GM18519 (cell line): ENCODE measurements around the gene SBK2.

Experiments used
- ATAC-seq: cut with Tn5 transposase; IDR thresholded peaks from one replicate; pipeline ENCODE4 v1.9.1; 2021; ENCODE audit warnings: mild to moderate bottlenecking, moderate library complexity; ENCODE audit not compliant: unreplicated experiment, low FRiP score

SBK2 gene

DNA sequence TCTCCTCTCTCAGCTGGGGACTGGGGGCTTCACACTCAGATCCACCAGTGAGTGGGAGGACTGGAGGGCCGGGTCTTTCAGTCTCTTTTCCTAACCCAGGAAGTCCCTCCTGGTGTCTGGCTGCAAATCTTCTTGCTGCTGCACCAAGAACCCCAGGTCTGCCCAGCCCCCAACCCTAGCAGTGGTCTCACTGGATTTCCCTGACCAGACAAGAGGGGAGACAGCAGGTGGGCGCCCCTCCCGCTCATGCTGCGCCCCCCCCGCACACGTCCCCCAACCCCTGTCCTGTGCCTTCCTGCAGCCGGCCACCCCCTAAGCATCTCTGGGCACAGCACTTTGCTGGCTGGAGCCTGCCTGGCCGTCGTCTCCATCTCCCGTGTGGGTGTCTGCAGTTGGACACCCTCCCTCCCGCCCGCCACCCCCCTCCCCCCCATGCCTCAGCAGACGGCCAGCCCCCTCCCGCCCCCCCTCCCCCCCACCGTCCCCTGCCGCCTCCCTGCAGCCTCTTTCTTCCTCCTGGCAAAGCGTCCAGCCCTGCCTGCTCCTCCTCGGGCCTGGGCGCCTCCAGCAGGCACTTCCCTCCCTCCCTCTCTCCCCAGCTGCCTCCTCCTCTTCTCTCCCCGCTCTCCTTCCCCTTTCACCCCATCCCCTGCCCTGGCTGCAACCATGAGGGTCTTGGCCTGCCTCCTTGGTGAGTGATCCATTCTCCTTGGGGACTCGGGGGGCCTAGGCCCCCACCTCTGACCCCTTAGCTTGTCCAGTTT is 48.8 kb downstream of the SBK2 start, which contains the start of gene SSC5D:
SSC5D (plus strand) TSS at position 513 of the 764 bp plus-strand sequence; CDS start at position 667, 154 bp downstream.
- ATAC-seq, result no peak

DNA sequence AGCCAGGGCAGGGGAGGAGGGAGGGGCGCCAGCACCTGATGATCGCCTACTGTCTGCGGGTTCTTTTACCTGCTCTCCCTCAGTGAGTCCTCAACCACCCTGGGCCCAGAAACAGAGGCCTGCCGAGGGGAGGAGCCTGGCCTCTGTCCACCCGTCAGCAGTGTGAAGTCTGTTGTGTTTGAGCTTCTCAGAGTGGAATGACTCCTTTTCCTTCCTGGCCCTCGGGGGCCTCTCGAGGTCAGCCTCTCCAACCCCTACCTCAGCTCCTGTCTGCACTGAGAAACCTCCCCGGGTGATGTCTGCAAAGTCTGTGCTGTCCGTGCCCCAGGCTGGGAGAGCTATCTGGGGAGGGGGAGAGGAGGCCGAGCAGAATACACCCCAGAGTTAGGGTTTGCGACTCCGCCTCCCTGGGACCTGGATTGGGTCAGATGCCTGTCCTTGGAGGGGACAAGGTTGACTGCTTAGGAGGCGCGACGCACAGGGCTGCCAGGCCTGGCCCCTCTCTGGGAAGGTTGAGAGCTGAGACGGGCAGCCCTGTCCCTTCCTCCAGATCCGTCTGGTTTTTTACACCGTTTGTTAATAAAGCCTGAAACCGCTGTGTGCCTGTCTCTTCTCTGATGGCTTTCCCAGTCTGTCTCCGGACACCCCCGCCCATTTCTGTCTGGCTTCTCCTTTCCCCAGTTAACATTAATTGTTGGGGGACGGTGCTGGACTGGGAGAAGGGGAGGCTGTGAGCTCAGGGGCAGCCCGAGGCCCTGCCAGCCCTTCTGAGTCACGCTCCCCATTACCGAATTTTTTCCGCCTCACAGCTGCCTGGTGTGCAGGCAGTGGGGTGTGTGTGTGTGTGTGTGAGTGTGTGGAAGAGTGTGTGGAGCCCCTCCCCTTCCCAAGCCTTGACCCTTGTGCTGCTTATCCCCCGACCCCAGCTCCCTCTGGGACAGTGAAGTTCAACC is 49.7 kb downstream of the SBK2 start:
- ATAC-seq, result no peak

DNA sequence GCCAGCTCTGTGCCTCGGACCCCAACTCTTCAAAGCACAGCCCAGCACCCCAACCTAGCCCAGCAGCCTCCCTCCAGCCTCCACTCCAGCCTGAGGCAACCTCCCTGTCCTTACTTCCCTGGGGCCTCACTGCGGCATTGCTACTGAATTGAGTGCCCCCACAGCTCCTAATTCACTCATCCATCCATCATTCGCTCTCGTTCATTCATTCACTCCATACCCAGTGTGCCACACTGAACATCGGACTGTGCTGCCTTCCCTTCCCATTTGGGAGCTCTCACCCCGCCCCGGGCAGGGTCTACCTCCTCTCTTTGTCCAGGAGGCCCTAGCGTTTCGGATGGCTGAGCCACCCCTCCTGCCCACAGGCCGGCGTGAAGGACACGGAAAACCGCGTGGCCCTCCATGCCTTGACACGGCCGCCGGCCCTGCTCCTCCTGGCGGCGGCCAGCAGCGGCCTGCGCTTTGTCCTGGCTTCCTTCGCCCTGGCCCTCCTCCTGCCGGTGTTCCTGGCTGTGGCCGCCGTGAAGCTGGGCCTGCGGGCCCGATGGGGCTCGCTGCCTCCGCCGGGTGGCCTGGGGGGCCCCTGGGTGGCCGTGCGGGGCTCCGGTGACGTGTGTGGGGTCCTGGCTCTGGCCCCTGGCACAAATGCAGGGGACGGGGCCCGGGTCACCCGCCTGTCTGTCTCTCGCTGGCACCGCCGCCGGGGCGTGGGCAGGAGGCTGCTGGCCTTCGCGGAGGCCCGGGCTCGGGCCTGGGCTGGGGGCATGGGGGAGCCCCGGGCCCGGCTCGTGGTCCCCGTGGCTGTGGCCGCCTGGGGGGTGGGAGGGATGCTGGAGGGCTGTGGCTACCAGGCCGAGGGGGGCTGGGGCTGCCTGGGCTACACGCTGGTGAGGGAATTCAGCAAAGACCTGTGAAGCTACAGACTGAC is 50.6 kb downstream of the SBK2 start:
- no peak for ATAC-seq

DNA sequence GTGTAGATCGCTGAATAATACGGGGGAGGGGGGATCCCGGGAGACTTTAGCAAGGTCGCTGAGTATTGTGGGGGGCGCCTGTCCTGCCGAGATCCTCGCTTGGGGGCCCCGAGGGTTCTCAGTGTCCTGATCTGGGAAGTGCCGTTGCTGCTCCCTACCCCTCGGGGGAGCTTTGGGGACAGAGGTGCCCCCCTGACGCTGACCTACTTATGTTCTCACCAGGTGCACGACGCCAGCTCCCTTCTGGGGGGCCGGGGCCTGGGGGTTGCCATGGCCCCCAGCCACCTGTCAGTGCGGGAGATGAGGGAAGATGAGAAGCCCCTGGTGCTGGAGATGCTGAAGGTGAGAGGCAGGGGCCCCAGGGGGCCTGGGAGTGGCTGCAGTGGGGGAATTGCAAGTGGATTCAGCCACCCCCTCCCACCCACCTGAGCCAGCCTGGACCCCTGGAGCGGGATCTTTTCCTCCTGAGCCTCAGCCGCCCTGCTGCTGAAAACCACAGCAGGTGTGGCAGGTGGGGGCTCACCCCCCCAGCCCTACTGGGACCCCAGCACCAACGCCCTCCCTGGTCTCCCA is 51.4 kb downstream of the SBK2 start:
- no peak for ATAC-seq

DNA sequence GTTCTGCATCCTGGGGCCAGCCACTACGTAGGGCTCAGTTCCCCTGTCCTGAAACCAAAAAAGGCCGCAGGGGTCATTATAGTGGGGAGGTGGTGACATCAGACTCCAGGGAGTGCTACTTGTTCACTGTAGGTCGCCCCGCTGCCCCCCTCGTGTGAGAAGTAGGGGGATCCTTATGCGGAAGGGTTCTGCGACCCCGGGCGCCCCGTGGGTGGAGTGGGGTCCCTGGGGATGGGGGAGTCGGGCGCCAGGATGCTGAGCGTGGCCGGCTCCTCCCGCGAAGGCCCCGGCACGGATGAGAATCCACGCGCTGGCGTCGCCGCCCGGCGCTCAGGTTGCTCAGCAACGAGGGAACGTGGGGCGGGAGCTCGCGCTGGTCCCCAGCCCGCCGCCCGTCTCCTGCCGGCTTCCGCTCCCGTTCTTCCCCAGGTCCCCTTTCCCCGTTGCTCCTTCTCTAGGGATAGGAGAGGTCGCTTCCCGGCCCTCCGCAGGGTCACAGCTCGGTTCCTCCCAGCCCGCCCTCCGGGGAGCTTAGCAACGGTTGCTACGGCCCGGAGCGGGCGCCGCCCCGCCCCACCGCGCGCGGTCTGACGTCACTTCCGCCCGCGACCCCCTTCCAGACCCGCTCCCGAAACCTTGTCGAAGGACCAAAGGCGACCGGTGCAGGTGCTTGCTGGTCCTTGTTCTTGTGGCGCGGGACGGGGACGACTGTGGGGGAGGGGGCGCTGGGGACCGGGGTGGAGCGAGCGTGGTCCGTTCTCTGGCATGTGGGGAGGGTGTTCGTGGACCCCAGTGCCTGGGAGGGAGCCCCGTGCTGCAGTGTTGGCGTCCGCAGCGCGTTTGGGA is 52.1 kb downstream of the SBK2 start, which contains the start of gene NAT14:
NAT14 (plus strand) TSS at position 596 of the 846 bp plus-strand sequence. CDS start 521 bp downstream, outside the sequence.
- ATAC-seq, result no peak

DNA sequence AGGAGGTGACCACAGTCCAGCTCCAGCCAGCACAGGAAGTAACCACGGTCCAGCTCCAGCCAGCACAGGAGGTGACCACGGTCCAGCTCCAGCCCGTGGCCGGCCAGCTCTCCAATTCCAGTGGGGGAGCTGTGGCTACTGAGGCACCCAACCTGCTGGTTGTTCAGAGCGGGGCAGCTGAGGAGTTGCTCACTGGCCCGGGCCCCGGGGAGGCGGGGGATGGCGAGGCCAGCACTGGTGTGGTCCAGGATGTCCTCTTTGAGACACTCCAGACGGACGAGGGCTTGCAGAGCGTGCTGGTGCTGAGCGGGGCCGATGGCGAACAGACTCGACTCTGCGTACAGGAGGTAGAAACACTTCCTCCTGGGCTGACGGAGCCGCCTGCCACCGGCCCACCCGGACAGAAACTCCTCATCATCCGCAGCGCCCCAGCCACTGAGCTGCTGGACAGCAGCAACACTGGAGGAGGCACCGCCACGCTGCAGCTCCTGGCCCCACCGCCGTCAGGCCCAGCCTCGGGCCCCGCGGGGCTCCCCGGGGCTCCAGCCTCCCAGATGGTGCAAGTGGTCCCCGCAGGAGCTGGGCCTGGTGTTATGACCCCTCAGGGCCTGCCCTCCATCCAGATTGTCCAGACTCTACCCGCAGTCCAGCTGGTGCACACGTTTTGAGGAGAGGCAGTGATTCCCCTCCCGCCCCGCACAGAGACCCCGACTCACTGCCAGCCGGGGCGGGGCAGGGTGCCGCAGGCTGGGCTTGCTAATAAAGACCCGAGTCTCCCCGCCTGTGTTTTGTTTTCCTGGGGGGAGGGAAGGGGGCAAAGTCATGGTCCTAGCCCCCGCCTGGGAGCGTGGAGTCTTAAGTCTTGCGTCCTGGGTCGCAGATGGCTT is 53.0 kb downstream of the SBK2 start:
- no peak for ATAC-seq

DNA sequence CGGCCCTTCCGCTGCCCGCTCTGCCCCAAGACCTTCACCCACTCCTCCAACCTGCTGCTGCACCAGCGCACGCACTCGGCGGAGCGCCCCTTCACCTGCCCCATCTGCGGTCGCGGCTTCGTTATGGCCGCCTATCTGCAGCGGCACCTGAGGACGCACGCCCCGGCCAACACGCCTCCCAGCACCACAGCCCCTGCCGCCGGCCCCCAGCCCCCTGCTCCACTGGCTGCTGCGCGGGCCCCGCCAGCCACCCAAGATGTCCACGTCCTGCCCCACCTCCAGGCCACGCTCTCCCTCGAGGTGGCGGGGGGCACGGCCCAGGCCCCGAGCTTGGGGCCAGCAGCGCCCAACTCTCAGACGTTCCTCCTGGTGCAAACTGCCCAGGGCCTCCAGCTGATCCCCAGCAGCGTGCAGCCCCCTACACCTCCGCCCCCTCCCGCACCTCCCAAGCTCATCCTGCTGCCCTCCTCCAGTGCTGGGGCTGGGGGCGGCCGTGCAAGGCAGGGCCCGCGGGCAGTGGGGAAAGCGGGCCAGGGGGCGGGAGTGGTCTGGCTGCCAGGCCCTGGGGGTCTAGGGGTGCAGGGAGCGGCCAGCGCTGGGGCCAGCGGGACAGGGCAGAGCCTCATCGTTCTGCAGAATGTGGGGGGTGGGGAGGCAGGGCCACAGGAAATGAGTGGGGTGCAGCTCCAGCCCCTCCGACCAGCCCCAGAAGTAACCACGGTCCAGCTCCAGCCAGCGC is 53.8 kb downstream of the SBK2 start:
- no peak for ATAC-seq

DNA sequence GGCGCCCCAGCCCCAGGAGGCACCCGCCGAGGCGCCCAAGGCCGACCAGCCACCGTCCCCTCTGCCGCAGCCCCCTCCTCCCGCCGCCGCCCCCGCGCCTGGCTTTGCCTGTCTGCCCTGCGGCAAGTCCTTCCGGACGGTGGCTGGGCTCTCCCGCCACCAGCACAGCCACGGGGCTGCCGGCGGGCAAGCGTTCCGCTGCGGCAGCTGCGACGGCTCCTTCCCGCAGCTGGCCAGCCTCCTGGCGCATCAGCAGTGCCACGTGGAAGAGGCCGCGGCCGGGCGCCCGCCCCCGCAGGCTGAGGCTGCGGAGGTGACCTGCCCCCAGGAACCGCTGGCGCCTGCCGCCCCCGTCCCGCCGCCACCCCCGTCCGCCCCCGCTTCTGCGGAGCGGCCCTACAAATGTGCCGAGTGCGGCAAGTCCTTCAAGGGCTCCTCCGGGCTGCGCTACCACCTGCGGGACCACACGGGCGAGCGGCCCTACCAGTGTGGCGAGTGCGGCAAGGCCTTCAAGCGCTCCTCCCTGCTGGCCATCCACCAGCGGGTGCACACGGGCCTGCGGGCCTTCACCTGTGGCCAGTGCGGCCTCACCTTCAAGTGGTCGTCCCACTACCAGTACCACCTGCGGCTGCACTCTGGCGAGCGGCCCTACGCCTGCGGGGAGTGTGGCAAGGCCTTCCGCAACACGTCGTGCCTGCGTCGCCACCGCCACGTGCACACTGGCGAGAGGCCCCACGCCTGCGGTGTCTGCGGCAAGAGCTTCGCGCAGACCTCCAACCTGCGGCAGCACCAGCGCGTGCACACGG is 54.6 kb downstream of the SBK2 start:
- no peak for ATAC-seq

DNA sequence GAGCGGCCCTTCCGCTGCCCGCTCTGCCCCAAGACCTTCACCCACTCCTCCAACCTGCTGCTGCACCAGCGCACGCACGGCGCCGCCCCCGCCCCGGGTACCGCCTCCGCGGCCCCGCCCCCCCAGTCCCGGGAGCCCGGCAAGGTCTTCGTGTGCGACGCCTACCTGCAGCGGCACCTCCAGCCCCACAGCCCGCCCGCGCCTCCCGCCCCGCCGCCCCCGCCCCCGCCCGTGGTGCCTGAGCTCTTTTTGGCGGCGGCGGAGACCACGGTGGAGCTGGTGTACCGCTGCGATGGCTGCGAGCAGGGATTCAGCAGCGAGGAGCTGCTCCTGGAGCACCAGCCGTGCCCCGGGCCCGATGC is 55.2 kb downstream of the SBK2 start:
- ATAC-seq, result no peak

DNA sequence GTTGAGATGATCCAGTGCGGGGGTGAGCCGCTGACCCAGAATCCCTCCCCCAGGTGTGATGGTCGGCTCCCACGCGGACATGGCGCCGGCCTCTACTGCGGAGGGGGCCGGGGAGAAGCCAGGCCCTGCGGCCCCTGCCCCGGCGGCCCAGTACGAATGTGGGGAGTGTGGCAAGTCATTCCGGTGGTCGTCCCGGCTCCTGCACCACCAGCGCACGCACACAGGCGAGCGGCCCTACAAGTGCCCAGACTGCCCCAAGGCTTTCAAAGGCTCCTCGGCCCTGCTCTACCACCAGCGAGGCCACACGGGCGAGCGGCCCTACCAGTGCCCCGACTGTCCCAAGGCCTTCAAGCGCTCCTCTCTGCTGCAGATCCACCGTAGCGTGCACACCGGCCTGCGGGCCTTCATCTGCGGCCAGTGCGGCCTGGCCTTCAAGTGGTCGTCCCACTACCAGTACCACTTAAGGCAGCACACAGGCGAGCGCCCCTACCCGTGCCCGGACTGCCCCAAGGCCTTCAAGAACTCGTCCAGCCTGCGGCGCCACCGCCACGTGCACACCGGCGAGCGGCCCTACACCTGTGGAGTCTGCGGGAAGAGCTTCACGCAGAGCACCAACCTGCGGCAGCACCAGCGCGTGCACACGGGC is 55.7 kb downstream of the SBK2 start:
- no peak for ATAC-seq

DNA sequence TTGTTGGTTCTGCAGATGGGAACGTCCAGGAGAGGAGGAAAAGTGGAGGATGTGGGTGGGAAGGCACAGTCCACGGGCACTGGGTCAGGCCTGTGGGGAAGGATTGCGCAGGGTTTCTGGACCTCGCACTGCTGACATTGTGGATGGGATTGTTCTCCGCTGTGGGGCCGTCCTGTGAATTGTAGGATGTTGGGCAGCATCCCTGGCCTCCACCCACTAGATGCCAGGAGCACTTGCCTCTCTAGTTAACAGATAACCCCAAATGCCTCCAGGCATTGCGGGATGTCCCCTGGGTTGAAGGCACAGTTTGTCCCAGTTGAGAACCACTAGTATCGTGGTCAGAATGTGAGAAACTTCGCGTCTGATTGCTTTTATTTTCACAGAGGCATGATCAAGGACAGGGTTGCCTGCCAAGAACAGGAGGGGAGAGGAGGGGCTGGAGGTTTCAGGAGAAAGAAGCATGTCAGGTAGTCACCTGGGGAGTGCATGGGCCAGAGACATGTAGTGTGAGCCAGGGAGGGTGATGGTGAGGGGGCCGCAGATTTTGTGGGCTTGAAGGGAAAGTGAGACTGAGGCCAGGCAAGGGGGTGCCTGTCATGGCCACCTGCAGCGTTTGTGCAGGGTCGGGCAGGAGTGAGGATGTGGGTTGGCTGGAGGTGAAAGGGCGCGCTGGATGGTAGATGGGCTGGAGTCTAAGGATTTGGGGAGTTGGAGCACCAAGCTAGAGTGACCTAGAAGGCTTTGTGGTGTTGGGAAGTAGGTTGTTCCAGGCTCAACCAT is 57.3 kb downstream of the SBK2 start:
- ATAC-seq, result no peak

DNA sequence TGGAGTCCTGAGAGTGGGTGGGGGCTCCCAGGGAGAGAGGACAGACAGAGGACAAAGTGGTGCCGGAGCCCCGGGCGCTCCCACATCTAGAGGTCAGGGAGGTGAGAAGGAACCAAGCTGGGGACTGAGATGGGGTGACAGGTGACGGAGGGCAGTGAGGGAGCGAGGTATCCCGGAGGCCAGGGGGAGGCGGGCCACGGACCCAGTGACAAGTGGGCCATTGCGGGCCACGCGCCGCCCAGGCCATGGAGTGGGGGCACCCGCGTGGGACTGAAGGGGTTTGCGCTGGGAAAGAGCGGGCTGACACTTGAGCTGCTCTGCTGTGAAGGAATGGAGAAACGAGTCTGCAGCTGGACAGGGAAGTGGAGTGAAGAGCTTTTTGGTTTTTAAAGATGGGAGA is 57.9 kb downstream of the SBK2 start:
- ATAC-seq, result no peak
